Measurements from ENCODE around the gene MIOX.
A peak's percentile ranks its signal among the peaks of the same experiment; 100 is the strongest.

MIOX gene

GRCh38 chr22:50490531-50491308, 4.1 kb downstream of the MIOX start:
- no peak for DNase-seq (ENCODE audit: low read depth)

GRCh38 chr22:50497093-50497492, 10.4 kb downstream of the MIOX start:
- DNase-seq (ENCODE audit: low read depth), result no peak

GRCh38 chr22:50498322-50498890, 11.7 kb downstream of the MIOX start:
- DNase-seq (ENCODE audit: low read depth), result no peak

GRCh38 chr22:50500452-50500851, 13.8 kb downstream of the MIOX start:
- DNase-seq (ENCODE audit: low read depth), result no peak

GRCh38 chr22:50502096-50502495, 15.4 kb downstream of the MIOX start:
- no peak for DNase-seq (ENCODE audit: low read depth)

- DNase-seq (ENCODE audit: low read depth), result no peak
Measured at GRCh38 chr22:50502628-50503474, 16.2 kb downstream of the MIOX start.

- DNase-seq (ENCODE audit: low read depth), result no peak
Measured at GRCh38 chr22:50503475-50504145, 17.0 kb downstream of the MIOX start.

GRCh38 chr22:50504369-50505211, 17.9 kb downstream of the MIOX start:
- no peak for DNase-seq (ENCODE audit: low read depth)

GRCh38 chr22:50505276-50505775, 18.7 kb downstream of the MIOX start:
- DNase-seq (ENCODE audit: low read depth), result no peak

- no peak for DNase-seq (ENCODE audit: low read depth)
Measured at GRCh38 chr22:50505776-50506610, 19.3 kb downstream of the MIOX start.

- DNase-seq (ENCODE audit: low read depth), result no peak
Measured at GRCh38 chr22:50506611-50507420, 20.2 kb downstream of the MIOX start.

GRCh38 chr22:50507421-50507990, 20.8 kb downstream of the MIOX start, which contains the start of gene LMF2:
TSS of gene LMF2 (minus strand) at chr22:50507702. CDS start at chr22:50507675, 27 bp downstream.
- no peak for DNase-seq (ENCODE audit: low read depth)

- peak; percentile 72 for DNase-seq (ENCODE audit: low read depth)
Measured at GRCh38 chr22:50507991-50508884, 21.6 kb downstream of the MIOX start, which contains the start of gene NCAPH2. TSS of gene NCAPH2 (plus strand) at chr22:50508224. CDS start at chr22:50508338, 114 bp downstream.

- DNase-seq (ENCODE audit: low read depth), result no peak
Measured at GRCh38 chr22:50508897-50509296, 22.2 kb downstream of the MIOX start.

- no peak for DNase-seq (ENCODE audit: low read depth)
Measured at GRCh38 chr22:50513175-50513574, 26.5 kb downstream of the MIOX start.

- DNase-seq (ENCODE audit: low read depth), result no peak
Measured at GRCh38 chr22:50516068-50516467, 29.4 kb downstream of the MIOX start.

- no peak for DNase-seq (ENCODE audit: low read depth)
Measured at GRCh38 chr22:50516891-50517290, 30.2 kb downstream of the MIOX start.

All from non-pigmented ciliary epithelial cell (primary cell).